ENCODE data around the gene EFCAB6. TPM values are rescaled to one million over a fixed set of nuclear protein-coding genes. Genes with fewer than 3 reads are reported as not detected.

EFCAB6 gene
- total and polyA plus RNA-seq, 9 of the 15 experiments (the other 6 are each of a cell fraction or from before 2014, with no cell fraction given), result 0.06 TPM; not detected in 8

DNA sequence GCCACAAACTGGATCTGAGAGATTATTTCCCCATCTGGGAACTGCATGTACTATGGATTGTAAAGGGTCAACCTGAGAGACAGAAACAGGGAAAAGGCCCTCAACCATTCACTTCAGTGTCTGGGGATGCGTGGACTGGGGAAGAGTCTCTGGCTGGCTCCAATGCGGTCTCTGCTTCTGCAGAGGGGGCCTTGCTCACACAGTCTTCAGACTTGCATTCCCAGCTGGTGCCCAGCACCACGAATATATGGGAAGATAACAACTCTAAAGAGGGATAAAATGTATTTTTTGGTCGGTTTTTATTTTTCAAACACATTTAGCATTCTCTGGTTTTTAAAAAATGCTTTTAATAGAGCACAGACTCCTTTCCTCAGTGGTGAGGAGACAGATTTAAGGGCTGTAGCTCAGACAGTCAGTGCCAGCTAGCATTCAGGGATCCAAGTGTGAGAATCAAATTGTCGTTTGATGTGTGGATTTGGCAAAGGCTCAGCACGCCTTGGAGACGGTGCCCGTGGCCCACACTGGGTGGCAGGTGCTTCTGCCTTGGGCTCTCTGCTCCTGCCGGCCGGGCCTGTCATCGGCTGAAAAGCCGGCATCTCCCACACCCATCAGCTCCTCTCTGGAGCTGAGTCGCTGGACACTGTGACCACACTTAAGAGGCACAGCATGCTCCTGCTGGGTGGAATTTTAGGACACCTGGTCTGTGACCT is 8.0 kb upstream of the EFCAB6 start (continued):
- TF ChIP-seq, protein P1, sequence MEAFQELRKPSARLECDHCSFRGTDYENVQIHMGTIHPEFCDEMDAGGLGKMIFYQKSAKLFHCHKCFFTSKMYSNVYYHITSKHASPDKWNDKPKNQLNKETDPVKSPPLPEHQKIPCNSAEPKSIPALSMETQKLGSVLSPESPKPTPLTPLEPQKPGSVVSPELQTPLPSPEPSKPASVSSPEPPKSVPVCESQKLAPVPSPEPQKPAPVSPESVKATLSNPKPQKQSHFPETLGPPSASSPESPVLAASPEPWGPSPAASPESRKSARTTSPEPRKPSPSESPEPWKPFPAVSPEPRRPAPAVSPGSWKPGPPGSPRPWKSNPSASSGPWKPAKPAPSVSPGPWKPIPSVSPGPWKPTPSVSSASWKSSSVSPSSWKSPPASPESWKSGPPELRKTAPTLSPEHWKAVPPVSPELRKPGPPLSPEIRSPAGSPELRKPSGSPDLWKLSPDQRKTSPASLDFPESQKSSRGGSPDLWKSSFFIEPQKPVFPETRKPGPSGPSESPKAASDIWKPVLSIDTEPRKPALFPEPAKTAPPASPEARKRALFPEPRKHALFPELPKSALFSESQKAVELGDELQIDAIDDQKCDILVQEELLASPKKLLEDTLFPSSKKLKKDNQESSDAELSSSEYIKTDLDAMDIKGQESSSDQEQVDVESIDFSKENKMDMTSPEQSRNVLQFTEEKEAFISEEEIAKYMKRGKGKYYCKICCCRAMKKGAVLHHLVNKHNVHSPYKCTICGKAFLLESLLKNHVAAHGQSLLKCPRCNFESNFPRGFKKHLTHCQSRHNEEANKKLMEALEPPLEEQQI (IDR thresholded peaks at IDR 0.05), result no peak
- no peak for TF ChIP-seq GABPB1 (CRISPR knock-in tag; IDR thresholded peaks at IDR 0.05)

DNA sequence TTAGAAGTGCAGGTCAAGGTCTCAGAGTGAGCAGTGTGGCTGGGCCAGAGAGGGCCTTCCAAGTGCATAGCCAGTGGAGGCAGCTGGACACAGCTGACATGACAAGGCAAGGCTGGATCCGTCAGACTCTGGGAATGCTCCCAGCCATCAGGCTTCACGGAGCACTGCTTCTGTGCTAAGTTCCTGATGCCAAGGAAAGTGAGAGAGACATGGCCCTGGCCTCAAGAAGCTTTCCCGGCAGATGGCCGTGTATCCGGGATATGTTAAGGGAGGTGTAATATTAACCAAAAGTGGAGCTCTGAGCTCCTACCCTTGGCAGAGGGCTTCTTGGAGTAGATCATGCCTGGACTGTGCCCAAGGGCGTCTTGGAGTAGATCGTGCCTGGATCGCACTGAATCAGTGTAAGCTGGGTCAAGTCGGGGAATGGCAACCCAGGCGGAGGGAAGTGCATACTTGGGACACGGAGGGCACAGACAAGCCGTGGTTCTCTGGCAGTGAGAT is 7.4 kb upstream of the EFCAB6 start:
- H3K27me3 ChIP-seq (ENCODE audit: control insufficient read depth in 2 of 2, insufficient read depth in 2 of 2, low read length in 2 of 2), result peaks cover 4 to 50% of the 10 kb centered on the region in 2 experiments; a peak in 3 of 5 replicates
- BruUV-seq (replicated peaks), result no TSS peak
- POLR2A ChIA-PET, result no interaction called here
- no peak overlapping the region for H2AFZ ChIP-seq (ENCODE audit: low read depth, low read length)
- no peak for FAIRE-seq
- 0% methylated on average over 12 of the region's 12 CpGs for WGBS (ENCODE audit: insufficient coverage, low coverage, missing lambda C conversion rate)
- CTCF ChIA-PET (ENCODE audit: low intra/inter-chr PET ratio), result no interaction called here
- H3K27ac ChIP-seq (ENCODE audit: extremely low read depth, low read depth, low read length), result no peak overlapping the region
- H4K20me1 ChIP-seq (replicated peaks; ENCODE audit: control insufficient read depth, insufficient read depth, low read length), result peaks cover 5% of the 10 kb centered on the region; the same call in 1 of the 2 replicates
- in situ Hi-C loops (cut with MboI), result no loop called here
- H3K9me3 ChIP-seq (replicated peaks; ENCODE audit: control insufficient read depth, insufficient read depth, low read depth, low read length), result no peaks in the 10 kb centered on the region
- no peak overlapping the region for H3K4me3 ChIP-seq
- intact Hi-C loops (cut with micrococcal nuclease), result no loop called here
- no peak for ATAC-seq
- no peaks in the 10 kb centered on the region for H3K9me1 ChIP-seq (ENCODE audit: control insufficient read depth, insufficient read depth, low read length)
- DNase-seq (ENCODE audit: extremely low read depth in 1 of 4, low spot score in 3 of 4), result no peak
- no peak overlapping the region for H3K4me2 ChIP-seq (ENCODE audit: insufficient read depth, low read length)
- no peaks in the 10 kb centered on the region for H3K36me3 ChIP-seq (ENCODE audit: control insufficient read depth, insufficient read depth, low read length)
- no peaks in the 10 kb centered on the region for H3K79me2 ChIP-seq (ENCODE audit: control insufficient read depth, insufficient read depth, low read length)
- H3K9ac ChIP-seq (ENCODE audit: insufficient read depth in 1 of 2, low read depth in 2 of 2, low read length in 2 of 2), result no peak overlapping the region
- no peaks in the 10 kb centered on the region for H3K4me1 ChIP-seq (replicated peaks in 1 of 2; ENCODE audit: control insufficient read depth in 2 of 2, insufficient read depth in 2 of 2, low read length in 2 of 2)
- TF ChIP-seq, protein P2, sequence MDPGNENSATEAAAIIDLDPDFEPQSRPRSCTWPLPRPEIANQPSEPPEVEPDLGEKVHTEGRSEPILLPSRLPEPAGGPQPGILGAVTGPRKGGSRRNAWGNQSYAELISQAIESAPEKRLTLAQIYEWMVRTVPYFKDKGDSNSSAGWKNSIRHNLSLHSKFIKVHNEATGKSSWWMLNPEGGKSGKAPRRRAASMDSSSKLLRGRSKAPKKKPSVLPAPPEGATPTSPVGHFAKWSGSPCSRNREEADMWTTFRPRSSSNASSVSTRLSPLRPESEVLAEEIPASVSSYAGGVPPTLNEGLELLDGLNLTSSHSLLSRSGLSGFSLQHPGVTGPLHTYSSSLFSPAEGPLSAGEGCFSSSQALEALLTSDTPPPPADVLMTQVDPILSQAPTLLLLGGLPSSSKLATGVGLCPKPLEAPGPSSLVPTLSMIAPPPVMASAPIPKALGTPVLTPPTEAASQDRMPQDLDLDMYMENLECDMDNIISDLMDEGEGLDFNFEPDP (CRISPR knock-in tag; IDR thresholded peaks at IDR 0.05), result no peak
- TF ChIP-seq ZFP30 (CRISPR knock-in tag; IDR thresholded peaks at IDR 0.05; ENCODE audit: borderline replicate concordance), result no peak
- no peak for TF ChIP-seq PRMT5 (CRISPR knock-in tag; IDR thresholded peaks at IDR 0.05)
- TF ChIP-seq BRD4 (IDR thresholded peaks at IDR 0.05), result no peak
- TF ChIP-seq, protein P3, sequence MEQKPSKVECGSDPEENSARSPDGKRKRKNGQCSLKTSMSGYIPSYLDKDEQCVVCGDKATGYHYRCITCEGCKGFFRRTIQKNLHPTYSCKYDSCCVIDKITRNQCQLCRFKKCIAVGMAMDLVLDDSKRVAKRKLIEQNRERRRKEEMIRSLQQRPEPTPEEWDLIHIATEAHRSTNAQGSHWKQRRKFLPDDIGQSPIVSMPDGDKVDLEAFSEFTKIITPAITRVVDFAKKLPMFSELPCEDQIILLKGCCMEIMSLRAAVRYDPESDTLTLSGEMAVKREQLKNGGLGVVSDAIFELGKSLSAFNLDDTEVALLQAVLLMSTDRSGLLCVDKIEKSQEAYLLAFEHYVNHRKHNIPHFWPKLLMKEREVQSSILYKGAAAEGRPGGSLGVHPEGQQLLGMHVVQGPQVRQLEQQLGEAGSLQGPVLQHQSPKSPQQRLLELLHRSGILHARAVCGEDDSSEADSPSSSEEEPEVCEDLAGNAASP (IDR thresholded peaks at IDR 0.05), result no peak
- TF ChIP-seq ZNF668 (CRISPR knock-in tag; IDR thresholded peaks at IDR 0.05), result no peak
- no peak for TF ChIP-seq NR3C1 (CRISPR knock-in tag; IDR thresholded peaks at IDR 0.05)
- no peak for TF ChIP-seq ZNF239 (CRISPR knock-in tag; IDR thresholded peaks at IDR 0.05)
- no peak for TF ChIP-seq HLTF (IDR thresholded peaks at IDR 0.05)
- TF ChIP-seq, protein P4, sequence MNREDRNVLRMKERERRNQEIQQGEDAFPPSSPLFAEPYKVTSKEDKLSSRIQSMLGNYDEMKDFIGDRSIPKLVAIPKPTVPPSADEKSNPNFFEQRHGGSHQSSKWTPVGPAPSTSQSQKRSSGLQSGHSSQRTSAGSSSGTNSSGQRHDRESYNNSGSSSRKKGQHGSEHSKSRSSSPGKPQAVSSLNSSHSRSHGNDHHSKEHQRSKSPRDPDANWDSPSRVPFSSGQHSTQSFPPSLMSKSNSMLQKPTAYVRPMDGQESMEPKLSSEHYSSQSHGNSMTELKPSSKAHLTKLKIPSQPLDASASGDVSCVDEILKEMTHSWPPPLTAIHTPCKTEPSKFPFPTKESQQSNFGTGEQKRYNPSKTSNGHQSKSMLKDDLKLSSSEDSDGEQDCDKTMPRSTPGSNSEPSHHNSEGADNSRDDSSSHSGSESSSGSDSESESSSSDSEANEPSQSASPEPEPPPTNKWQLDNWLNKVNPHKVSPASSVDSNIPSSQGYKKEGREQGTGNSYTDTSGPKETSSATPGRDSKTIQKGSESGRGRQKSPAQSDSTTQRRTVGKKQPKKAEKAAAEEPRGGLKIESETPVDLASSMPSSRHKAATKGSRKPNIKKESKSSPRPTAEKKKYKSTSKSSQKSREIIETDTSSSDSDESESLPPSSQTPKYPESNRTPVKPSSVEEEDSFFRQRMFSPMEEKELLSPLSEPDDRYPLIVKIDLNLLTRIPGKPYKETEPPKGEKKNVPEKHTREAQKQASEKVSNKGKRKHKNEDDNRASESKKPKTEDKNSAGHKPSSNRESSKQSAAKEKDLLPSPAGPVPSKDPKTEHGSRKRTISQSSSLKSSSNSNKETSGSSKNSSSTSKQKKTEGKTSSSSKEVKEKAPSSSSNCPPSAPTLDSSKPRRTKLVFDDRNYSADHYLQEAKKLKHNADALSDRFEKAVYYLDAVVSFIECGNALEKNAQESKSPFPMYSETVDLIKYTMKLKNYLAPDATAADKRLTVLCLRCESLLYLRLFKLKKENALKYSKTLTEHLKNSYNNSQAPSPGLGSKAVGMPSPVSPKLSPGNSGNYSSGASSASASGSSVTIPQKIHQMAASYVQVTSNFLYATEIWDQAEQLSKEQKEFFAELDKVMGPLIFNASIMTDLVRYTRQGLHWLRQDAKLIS (CRISPR knock-in tag; IDR thresholded peaks at IDR 0.05), result no peak

Data from K562 (cell line).